Epithelial cell of prostate (primary cell): Measurements from ENCODE around the gene IMPA2.
"Not testable (repeated sequence)": the region's sequence is repeated elsewhere in the genome, so short reads cannot be mapped to it uniquely, and the experiment has no call there.

Experiments used
- DNase-seq: peaks from one replicate; pipeline ENCODE4 v3.0.0-alpha.2; 2011; ENCODE audit warnings: low read depth, low spot score
- H3K27ac ChIP-seq: fragments of 450-650 bp; 2 replicates; pipeline ENCODE4 v1.5.1; 2017; ENCODE audit warnings: mild to moderate bottlenecking

IMPA2 gene

GRCh38 chr18:11981192-11981542 is at the start of gene IMPA2:
TSS of gene IMPA2 (plus strand) at chr18:11981507. CDS start at chr18:11981670, 163 bp downstream.
- DNase-seq: no peak
- H3K27ac ChIP-seq: peak within 1 kb of the TSS; percentile 62

- DNase-seq: no peak
- H3K27ac ChIP-seq: no peak overlapping the region
These were observed 48.9 kb upstream of the IMPA2 start for GRCh38 chr18:11932393-11932792.

GRCh38 chr18:11937874-11938478 is 43.3 kb upstream of the IMPA2 start:
- H3K27ac ChIP-seq: no peak overlapping the region
- DNase-seq: no peak

GRCh38 chr18:11940956-11941355 is 40.4 kb upstream of the IMPA2 start:
- no peak for DNase-seq

GRCh38 chr18:11943551-11943950 is 37.8 kb upstream of the IMPA2 start:
- H3K27ac ChIP-seq: no peak overlapping the region

More at GRCh38 chr18:11940956-11941355, 40.4 kb upstream of the IMPA2 start:
- no peak overlapping the region for H3K27ac ChIP-seq

GRCh38 chr18:11944252-11944651 is 37.1 kb upstream of the IMPA2 start:
- H3K27ac ChIP-seq: no peak overlapping the region
- no peak for DNase-seq

More at GRCh38 chr18:11943551-11943950, 37.8 kb upstream of the IMPA2 start:
- DNase-seq: no peak

- DNase-seq: no peak
- H3K27ac ChIP-seq: no peak overlapping the region
These were observed 36.5 kb upstream of the IMPA2 start for GRCh38 chr18:11944786-11945185.

GRCh38 chr18:11945834-11946659 is 35.3 kb upstream of the IMPA2 start:
- not testable (repeated sequence) for DNase-seq
- peak overlapping the region; percentile 71 for H3K27ac ChIP-seq

GRCh38 chr18:11946756-11947155 is 34.6 kb upstream of the IMPA2 start:
- peak overlapping the region; percentile 71 for H3K27ac ChIP-seq
- no peak for DNase-seq

- peak; percentile 94 for DNase-seq
- peak overlapping the region; percentile 71 for H3K27ac ChIP-seq
These were observed 33.8 kb upstream of the IMPA2 start for GRCh38 chr18:11947214-11948191.

GRCh38 chr18:11948852-11949523 is 32.3 kb upstream of the IMPA2 start:
- no peak for DNase-seq
- no peak overlapping the region for H3K27ac ChIP-seq

GRCh38 chr18:11950824-11951223 is 30.5 kb upstream of the IMPA2 start:
- no peak overlapping the region for H3K27ac ChIP-seq
- no peak for DNase-seq

- DNase-seq: no peak
- no peak overlapping the region for H3K27ac ChIP-seq
These were observed 29.9 kb upstream of the IMPA2 start for GRCh38 chr18:11951390-11951851.

- DNase-seq: no peak
- H3K27ac ChIP-seq: peak overlapping the region; percentile 97
These were observed 28.2 kb upstream of the IMPA2 start for GRCh38 chr18:11953113-11953512.

- H3K27ac ChIP-seq: peak overlapping the region; percentile 97
- peak; percentile 20 for DNase-seq
These were observed 25.9 kb upstream of the IMPA2 start for GRCh38 chr18:11955239-11956029.

GRCh38 chr18:11956371-11957308 is 24.7 kb upstream of the IMPA2 start:
- H3K27ac ChIP-seq: no peak overlapping the region
- DNase-seq: no peak

GRCh38 chr18:11957636-11958035 is 23.7 kb upstream of the IMPA2 start:
- DNase-seq: no peak
- H3K27ac ChIP-seq: no peak overlapping the region

GRCh38 chr18:11959651-11960050 is 21.7 kb upstream of the IMPA2 start:
- not testable (repeated sequence) for DNase-seq, H3K27ac ChIP-seq
